Rectal smooth muscle tissue (tissue), 1 donor: ENCODE results near the gene EMC6.

Experiments used
- H3K27ac ChIP-seq: one replicate; pipeline ENCODE4 v1.7.0; 2013; ENCODE audit warnings: low read depth, low read length, inconsistent platforms
- H3K27me3 ChIP-seq: one replicate; pipeline ENCODE4 v1.7.0; 2013; ENCODE audit warnings: low read length; ENCODE audit not compliant: control insufficient read depth, insufficient read depth
- H3K36me3 ChIP-seq: one replicate; pipeline ENCODE4 v1.7.0; 2013; ENCODE audit warnings: low read length; ENCODE audit not compliant: control insufficient read depth, insufficient read depth
- H3K4me1 ChIP-seq: one replicate; pipeline ENCODE4 v1.7.0; 2013; ENCODE audit warnings: low read length; ENCODE audit not compliant: control insufficient read depth, insufficient read depth
- H3K4me3 ChIP-seq: one replicate; pipeline ENCODE4 v1.7.0; 2013; ENCODE audit warnings: low read length
- H3K9ac ChIP-seq: one replicate; pipeline ENCODE4 v1.7.0; 2013; ENCODE audit warnings: low read length

Gene EMC6

GRCh38 chr17:3675886-3676285 lies 7.3 kb downstream of the EMC6 start:
- H3K4me1 ChIP-seq: no peaks in the 10 kb centered on the region
- H3K9ac ChIP-seq: no peak overlapping the region
- peaks cover 3% of the 10 kb centered on the region for H3K36me3 ChIP-seq
- no peak overlapping the region for H3K4me3 ChIP-seq
- no peaks in the 10 kb centered on the region for H3K27me3 ChIP-seq
- H3K27ac ChIP-seq: no peak overlapping the region

GRCh38 chr17:3678095-3678820 lies 9.6 kb downstream of the EMC6 start:
- Histone ChIP-seq H3K9ac (no peak overlapping the region), H3K27ac (no peak overlapping the region), H3K4me1 (no peaks in the 10 kb centered on the region), H3K36me3 (no peaks in the 10 kb centered on the region), H3K4me3 (no peak overlapping the region), H3K27me3 (no peaks in the 10 kb centered on the region)

- no peaks in the 10 kb centered on the region for H3K4me1 ChIP-seq
- H3K27ac ChIP-seq: no peak overlapping the region
- H3K36me3 ChIP-seq: no peaks in the 10 kb centered on the region
- no peak overlapping the region for H3K9ac ChIP-seq
- H3K27me3 ChIP-seq: no peaks in the 10 kb centered on the region
- H3K4me3 ChIP-seq: no peak overlapping the region
These were observed 10.4 kb downstream of the EMC6 start for GRCh38 chr17:3678821-3679530.

- no peaks in the 10 kb centered on the region for H3K27me3 ChIP-seq
These were observed 11.0 kb downstream of the EMC6 start for GRCh38 chr17:3679531-3680126.

GRCh38 chr17:3681057-3681456 lies 12.4 kb downstream of the EMC6 start:
- Histone ChIP-seq H3K9ac (no peak overlapping the region), H3K27ac (no peak overlapping the region), H3K4me1 (no peaks in the 10 kb centered on the region), H3K4me3 (no peak overlapping the region), H3K36me3 (no peaks in the 10 kb centered on the region), H3K27me3 (peaks cover 5% of the 10 kb centered on the region)

More at GRCh38 chr17:3679531-3680126, 11.0 kb downstream of the EMC6 start:
- no peak overlapping the region for H3K27ac ChIP-seq
- H3K36me3 ChIP-seq: no peaks in the 10 kb centered on the region
- no peak overlapping the region for H3K9ac ChIP-seq
- H3K4me3 ChIP-seq: no peak overlapping the region
- no peaks in the 10 kb centered on the region for H3K4me1 ChIP-seq

GRCh38 chr17:3681565-3681964 lies 13.0 kb downstream of the EMC6 start:
- Histone ChIP-seq H3K36me3 (no peaks in the 10 kb centered on the region), H3K4me1 (no peaks in the 10 kb centered on the region), H3K27me3 (peaks cover 5% of the 10 kb centered on the region), H3K27ac (no peak overlapping the region), H3K4me3 (no peak overlapping the region), H3K9ac (no peak overlapping the region)

GRCh38 chr17:3682033-3682432 lies 13.4 kb downstream of the EMC6 start:
- H3K4me3 ChIP-seq: no peak overlapping the region
- H3K27me3 ChIP-seq: peaks cover 5% of the 10 kb centered on the region
- no peaks in the 10 kb centered on the region for H3K36me3 ChIP-seq
- no peak overlapping the region for H3K9ac ChIP-seq
- no peak overlapping the region for H3K27ac ChIP-seq
- no peaks in the 10 kb centered on the region for H3K4me1 ChIP-seq

GRCh38 chr17:3683054-3683511 lies 14.5 kb downstream of the EMC6 start:
- H3K9ac ChIP-seq: no peak overlapping the region
- no peak overlapping the region for H3K4me3 ChIP-seq
- H3K36me3 ChIP-seq: no peaks in the 10 kb centered on the region
- H3K27me3 ChIP-seq: peaks cover 5% of the 10 kb centered on the region
- no peak overlapping the region for H3K27ac ChIP-seq
- H3K4me1 ChIP-seq: no peaks in the 10 kb centered on the region

- Histone ChIP-seq H3K27ac (no peak overlapping the region), H3K4me1 (no peaks in the 10 kb centered on the region), H3K36me3 (no peaks in the 10 kb centered on the region), H3K9ac (no peak overlapping the region), H3K27me3 (peaks cover 8% of the 10 kb centered on the region), H3K4me3 (no peak overlapping the region)
These were observed 16.6 kb downstream of the EMC6 start for GRCh38 chr17:3685174-3685573.

- Histone ChIP-seq H3K4me3 (no peak overlapping the region), H3K36me3 (no peaks in the 10 kb centered on the region), H3K27me3 (peaks cover 8% of the 10 kb centered on the region), H3K27ac (no peak overlapping the region), H3K9ac (no peak overlapping the region), H3K4me1 (no peaks in the 10 kb centered on the region)
These were observed 19.5 kb downstream of the EMC6 start for GRCh38 chr17:3688027-3688553.

- Histone ChIP-seq H3K9ac (no peak overlapping the region), H3K4me1 (no peaks in the 10 kb centered on the region), H3K4me3 (no peak overlapping the region), H3K36me3 (no peaks in the 10 kb centered on the region), H3K27me3 (peaks cover 10% of the 10 kb centered on the region), H3K27ac (no peak overlapping the region)
These were observed 20.2 kb downstream of the EMC6 start for GRCh38 chr17:3688852-3689261.

GRCh38 chr17:3689262-3690093 lies 20.9 kb downstream of the EMC6 start:
- H3K27me3 ChIP-seq: peaks cover 10% of the 10 kb centered on the region
- no peaks in the 10 kb centered on the region for H3K36me3 ChIP-seq
- H3K4me3 ChIP-seq: no peak overlapping the region

More at GRCh38 chr17:3689262-3690093, 20.9 kb downstream of the EMC6 start:
- no peaks in the 10 kb centered on the region for H3K4me1 ChIP-seq
- H3K9ac ChIP-seq: no peak overlapping the region
- no peak overlapping the region for H3K27ac ChIP-seq
